Fibroblast of peridontal ligament (primary cell): Measurements from ENCODE around the gene UFSP2.

Experiments used
- DNase-seq: peaks from one replicate; pipeline ENCODE4 v3.0.0-alpha.2; 2010; ENCODE audit errors: extremely low read depth

Gene UFSP2

DNA sequence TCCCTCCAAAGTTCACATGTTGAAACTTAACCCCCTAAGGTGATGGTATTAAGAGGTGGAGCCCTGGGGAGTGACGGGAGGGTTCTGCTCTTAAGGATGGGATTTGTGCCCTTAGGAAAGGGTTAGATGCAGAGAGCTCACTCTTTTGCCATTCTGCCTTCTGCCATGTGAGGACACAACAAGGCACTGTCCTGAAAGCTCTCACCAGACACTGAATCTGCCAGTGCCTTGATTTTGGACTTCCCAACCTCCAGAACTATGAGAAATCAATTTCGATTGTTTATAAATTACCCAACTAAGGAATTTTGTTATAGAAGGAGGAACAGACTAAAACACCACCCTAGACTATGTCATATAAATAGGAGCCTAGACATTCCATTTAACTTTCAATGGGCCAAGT is 41.7 kb downstream of the UFSP2 start:
- DNase-seq: no peak

DNA sequence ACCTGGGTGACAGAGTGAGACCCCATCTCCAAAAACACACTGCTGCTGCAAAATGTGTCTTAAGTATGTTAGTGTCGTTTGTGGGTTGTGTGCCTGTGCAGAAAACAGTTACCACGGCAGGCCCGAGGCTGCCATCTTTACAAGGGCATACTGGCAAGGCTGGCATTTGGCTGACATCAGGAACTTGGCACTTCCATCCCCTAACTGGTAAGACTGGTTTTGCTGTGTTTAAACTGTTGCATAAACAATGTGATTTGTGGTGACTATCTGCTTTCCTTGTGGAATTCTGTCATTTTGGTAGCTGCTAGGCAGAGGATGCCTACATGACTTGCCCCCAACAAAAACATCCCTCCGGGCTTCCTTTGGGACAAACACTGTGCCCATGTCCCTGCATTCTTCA is 42.3 kb downstream of the UFSP2 start:
- no peak for DNase-seq

DNA sequence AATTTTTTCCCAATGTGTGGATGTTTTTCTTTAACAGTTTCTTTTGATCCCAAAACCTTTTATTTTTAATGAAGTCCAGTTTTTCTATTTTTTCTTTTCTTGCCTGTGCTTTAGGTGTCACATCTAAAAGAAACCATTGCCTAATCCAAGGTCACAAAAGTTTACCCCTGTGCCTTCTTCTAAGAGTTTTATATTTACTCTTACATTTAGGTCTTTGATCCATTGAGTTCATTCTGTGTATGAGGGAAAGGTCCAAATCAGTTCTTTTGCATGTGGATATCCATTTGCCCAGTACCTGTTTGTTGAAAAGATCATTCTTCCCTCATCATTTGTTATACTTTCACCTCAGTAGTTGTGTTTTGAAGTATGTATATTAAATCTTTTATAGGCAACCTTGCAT is 43.0 kb downstream of the UFSP2 start:
- no peak for DNase-seq

DNA sequence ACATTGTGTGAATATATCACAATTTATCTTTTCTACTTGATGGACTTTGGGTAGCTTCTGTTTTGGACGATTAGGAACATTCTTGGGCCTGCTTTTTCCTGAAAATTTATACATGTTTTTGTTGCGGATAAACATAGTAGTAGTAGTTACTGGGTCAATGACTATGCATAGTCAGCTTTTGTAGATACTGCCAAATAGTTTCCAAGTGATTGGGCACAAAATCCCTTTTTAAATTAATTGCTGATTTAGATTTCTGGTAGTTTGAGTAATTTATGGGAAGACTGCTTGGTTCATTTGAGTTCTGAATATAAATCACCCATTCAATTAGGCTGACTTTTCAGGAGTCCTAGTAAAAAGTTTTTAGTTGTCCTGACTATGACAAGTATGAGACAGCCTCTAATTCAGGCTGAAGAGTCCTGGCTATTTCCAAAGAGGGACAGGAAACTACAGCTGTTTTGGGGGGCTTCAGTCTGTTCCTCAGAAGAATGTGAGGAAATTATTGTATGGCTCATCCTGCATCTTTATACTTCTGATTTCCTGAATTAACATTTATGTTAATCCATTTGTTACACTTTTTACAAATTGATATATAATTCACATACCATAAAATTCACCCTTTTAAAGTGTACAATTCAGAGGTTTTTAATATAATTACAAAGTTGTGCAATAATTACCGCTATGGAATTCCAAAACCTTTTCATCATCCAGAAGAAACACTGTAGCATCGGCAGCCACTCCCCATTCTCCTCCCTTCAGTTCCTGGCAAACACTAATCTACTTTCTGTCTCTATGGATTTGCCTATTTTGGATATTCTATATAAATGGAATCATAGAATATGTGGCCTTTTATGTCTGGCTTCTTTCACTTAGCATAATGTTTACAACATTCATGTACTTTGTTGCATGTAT is 44.2 kb downstream of the UFSP2 start:
- DNase-seq: no peak

DNA sequence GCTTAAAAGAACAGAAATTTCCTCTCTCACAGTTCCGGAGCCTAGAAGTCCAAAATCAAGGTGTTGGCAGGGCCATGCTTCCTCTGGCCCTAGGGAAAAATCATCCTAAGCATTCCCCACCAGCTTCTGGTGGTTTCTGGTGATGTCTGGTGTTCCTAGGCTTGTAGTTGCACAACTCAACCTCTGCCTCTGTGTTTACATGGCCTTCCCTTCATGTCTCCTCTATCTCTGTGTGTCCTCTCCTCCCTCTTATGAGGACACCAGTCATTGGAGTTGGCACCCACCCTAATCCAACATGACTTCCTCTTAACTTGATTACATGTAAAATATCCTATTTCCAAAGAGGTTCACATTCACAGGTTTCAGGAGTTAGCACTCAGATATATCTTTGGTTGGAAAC is 45.4 kb downstream of the UFSP2 start:
- no peak for DNase-seq

DNA sequence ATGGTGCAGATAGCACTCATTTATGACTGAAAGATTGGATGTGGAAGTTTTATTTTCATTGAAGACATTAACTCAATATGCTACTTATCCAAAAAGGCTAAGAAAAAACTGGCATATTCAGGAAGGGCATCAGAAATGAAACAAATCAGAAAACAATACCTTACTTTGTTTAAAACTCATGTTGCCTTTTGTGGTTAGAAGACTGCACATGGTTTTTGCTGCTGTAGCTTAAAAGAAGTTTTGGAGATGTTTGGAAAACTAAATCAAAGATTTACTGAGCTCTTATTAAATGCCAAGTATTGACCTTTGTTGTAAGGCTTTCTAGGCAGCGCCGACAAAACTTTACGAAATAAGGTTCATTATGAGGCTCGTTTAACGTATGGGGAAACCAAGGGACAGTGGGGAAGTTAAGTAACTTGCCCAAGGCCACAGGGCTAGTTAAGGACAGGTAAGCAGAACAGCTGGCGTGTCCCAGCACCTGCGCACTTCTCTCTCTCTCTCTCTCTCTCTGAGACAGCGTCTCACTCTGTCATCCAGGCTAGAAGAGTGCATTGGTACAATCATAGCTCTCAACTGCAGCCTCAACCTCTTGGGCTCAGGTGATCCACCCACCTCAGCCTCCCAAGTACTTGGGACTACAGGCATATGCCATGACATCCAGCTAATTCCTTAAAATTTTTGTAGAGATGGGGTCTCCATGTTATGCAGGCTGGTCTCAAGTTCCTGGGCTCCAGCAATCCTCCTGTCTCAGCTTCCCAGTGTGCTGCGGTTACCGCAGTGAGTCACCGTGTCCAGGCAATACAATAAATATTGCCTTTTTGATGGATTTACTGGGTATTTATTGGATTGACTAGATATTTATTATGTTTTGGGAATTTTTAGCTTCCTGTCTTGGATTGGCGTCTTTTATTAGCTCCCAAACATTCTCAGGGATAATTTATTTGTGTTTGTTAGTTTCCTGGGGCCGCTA is 46.2 kb downstream of the UFSP2 start:
- DNase-seq: no peak

DNA sequence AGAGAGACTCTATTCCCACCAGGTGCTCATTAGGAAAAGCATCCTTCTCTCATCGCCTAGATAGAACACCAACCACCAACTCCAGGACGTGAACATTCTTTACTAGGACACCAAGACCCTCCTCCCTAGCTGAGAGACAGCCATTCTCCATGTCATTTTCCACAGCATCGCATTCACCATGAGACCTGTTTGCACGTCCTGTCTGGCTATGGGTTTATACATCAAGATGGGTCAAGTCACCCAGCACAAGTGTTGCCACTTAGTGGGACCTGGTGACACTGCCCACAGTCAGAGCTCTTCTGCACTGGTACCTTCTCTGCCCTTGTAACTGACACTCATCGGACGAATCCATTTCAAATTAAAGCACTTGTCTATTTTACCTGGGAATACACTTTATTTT is 47.5 kb downstream of the UFSP2 start:
- DNase-seq: no peak

DNA sequence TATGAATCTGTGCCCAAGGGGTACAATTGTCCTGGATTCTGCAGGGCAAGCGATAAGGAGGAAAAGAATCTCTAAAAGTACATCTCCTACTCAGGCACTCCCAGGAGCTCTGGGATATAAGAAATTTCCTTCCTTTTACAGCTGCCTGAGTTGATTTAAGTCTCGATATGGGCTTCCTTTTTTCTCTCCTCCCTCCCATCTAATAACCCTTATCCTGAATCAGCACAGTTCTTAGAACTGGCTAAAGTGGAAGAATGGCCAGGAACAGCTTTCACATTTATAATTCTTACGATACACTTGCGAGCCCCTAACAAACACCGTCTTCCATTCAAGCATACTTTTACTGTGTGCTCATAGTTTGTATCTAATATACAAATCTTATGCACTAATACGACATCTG is 51.2 kb downstream of the UFSP2 start:
- no peak for DNase-seq

DNA sequence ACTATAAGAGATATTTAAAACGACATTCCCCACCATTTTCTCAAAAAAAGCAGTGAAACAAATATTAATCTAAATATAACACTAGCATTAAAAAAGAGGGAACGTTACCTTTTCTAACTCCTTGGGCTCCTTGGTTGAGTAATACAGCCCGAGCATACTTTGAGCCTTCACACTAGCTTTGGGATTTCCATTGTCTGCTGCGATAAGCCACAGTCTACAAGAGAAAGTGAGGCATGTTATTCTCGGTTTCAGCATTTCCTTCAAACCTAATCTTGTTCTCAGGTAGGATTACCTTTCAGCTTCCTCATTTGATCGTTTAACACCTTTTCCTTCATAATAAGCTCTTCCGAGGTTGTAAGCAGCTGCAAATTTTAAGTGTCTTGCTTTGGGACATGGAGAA is 51.7 kb downstream of the UFSP2 start:
- DNase-seq: no peak

DNA sequence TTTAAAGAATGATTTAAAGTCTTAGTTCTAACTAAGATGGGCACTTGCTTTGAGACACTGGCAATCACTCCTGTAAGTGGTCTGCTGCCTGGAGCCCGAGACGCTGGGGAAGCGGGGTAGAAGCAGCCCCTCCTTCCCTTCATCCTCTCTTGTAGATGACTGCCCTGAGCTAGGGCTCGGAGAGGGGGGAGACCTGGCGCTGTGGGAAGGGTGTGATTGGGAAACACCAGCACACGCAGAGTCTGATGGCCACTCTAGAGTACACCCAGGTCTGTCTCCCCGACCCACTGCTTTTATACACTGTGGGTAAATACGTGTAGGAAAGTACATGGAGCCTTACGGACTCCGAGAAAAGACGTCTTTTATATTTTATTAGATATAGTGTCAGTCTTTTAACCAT is 54.1 kb downstream of the UFSP2 start:
- no peak for DNase-seq

DNA sequence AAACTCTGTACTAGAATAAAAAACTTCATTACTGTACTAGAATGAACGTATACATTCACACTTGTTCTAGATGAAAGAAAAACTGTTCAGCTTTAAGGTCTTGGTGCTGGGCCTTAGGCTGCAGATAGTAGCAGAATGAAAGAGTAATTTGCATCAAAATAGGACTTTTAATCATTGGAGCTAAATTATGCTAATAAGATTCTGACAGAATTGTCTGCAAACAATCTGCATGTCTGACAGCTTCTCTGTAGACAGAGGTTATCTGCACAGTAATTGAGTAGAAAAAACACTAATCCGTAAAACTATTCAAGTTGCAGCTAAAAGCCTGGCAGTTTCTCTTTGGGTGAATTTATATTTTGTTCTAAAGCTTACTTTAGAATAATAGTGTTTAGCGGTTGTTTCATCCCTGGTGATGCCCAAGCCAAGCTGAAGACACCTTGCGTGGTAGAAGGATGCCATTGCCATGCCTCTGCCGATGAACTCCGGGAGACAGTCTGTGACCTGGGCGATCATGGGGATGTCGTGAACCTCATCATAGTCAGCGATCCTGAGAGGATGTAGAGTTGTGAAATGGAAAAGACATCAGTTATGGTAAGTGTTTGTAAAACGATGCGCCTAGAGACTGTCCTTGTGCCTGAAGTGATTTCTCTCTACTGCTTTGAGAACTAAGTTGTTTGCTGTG is 55.4 kb downstream of the UFSP2 start:
- DNase-seq: no peak

DNA sequence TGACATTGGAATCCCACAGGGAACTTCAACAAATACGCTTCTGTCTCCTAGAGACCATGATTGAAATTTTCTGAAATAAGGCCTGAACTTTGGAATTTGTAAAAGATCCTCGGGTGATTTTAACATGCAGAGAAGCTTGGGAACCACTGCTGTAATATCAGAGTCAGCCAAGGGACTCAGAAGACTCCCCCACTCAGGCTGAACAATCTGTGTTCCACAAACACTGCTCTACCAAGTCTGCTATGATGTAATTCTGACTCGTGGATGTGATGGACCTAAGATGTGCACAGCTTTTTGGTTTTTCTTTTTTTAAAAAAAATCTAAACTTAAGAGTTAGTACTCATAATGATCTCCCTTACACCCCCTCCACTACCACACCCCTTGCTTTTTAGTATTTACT is 56.0 kb downstream of the UFSP2 start:
- DNase-seq: peak; percentile 19

DNA sequence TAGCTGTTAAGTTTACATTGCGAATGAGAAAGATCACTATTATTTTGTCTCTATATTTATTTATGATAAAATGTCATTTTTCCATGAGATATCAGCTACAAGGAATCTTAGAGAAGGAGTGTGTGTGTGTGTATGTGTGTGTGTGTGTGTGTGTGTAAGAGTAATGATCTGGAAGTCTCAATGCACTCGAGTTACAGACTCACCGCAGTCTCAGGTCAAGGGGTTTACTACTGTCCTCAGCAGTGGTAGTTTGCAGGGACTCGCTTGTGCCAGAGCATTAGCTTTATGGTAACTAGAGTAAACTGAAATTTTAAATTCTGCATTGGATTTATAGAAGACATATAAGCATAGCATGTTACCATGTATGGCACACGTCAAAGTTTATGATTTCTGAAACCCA is 60.9 kb downstream of the UFSP2 start:
- DNase-seq: no peak

DNA sequence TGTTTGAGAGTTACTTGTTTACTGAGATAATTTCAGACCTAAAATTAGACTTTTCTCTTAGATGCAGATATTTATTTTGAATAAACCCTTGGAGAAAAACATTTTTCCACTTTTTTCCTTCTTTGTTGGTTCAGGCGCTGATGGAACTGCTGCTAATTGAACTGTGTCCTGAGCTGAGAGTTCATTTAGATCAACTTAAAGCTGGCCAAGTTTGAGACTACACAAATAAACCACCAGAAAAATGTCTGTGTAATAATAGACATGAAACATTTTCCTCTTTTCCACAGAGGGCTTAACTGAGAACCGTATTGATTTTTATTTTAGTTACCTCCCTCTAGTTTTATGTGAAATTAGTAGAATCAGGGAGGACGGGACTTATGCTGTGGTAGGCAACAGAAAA is 62.5 kb downstream of the UFSP2 start:
- peak; percentile 12 for DNase-seq

DNA sequence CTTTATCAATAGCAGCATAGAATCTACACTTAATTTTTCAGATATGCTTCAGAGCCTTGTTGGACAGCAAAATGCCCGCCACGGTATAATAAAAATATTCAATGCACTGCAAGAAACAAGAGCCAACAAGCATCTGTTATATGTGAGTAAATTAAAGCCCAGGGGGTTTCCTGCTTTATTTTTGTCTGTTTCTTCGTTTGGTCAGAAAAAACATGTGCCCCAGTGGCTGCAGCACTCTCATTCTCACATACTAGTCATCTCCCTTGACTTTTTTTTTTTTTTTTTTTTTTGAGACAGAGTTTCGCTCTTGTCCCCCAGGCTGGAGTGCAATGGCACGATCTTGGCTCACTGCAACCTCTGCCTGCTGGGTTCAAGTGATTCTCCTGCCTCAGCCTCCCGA is 63.2 kb downstream of the UFSP2 start:
- peak; percentile 66 for DNase-seq

DNA sequence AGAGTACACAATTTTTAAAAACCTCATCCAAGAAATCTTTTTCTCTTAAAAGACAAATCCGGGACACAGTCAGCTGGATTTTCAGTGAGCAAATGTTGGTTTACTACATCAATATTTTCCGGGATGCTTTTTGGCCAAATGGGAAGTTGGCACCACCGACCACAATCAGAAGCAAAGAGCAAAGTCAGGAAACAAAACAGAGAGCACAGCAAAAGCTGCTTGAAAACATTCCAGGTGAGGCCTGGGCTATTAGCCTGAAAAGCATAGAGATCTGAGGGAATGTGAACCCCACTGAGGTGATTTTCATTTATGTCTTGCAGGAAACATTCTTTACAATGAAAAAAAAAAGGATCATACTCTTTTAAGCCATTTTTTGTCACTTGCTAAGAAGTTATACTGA is 63.9 kb downstream of the UFSP2 start:
- DNase-seq: no peak

DNA sequence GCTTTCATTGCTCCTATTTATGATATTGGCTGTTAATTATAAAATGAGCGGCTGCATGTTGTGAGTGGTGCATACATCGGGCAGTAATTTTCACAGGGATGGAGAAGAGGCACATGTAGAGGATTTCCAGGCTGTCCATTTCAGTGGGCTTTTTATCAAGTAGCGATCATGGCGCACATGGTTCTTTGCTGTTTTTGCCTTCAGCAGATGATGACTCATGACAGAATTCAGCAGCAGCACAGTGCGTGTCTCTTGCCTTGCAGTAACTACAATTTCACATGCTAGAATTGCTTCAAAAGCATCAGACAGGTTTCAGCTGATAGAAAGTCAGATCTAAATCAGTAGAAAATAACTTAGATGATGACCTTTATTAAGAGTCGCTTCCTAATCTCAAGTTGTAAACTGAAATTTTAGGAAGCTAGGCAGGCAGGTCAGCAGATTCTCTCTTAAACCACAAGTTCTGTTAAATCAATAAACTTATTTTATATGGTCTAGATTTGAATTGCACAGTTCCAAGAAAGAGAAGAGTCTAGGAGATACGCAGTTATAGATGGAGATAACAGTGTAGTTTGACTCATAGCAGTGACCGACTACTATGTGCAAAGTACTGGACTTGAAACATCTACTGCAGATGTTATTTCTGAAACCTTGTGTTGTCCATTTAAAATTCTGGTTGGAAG is 65.9 kb downstream of the UFSP2 start:
- peak; percentile 53 for DNase-seq

DNA sequence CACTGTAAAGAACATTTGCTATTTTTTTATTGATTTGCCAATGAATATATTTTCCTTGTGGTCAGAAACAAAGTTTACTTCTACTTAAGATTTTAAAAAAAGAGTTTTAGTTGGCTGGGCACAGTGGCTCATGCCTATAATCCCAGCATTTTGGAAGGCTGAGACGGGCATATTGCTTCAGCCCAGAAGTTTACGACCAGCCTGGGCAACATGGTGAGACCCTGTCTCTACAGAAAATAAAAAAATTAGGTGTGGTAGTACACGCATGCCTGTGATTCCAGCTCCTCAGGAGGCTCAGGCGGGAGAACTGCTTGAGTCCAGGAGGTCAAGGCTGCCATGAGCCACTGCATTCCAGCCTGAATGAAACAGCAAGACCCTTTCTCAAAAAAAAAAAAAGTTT is 66.8 kb downstream of the UFSP2 start:
- DNase-seq: no peak

DNA sequence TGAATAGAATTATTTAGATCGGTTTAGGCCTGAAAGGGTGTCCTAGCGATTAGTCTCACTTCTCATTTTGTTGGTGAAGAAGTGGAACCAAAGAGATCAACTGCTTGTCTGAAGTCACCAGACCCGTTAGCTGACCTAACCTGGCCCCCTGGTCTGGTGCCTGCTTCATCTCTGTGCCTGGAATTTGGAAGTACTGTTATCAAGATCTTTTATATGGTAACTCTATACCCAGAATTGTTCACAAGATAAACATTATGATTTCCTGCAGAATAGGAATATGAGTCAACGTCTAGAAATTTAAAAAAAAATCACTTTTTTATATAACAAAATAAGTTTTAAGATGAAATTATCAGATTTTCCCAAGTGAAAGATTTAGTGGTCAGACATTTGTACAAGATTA is 67.2 kb downstream of the UFSP2 start:
- peak; percentile 59 for DNase-seq

DNA sequence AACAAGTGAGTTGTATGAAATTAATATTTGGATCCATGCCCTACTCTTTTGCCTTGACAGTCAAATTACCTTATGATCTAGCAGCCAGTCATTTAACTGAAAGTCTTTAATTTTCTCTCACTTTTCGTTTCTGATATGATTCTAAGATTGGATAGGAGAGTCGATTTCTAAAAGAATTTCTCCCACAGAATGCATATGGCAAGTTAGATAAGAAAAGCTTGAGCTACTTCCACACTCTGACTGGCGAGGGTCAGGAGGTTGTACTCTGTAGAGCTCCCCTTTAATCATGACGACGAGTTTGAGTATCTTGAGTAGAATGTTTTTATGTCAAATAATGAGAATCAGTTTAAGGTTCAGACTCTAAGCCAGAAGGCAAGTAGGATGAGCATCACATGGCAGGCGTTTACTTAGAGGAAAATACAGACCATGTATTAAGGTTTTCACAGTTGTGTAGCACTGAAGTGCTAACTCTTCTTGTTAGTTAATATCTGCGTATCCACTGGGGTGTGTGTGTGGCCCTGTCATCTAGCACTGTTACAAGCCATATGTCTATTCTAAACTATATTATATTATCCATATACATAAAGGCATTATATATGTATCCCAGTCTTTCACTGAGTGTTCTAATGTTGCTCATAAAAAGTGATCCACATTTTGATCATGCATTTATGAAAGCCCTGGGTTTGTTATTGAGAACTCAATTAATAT is 67.9 kb downstream of the UFSP2 start:
- no peak for DNase-seq

DNA sequence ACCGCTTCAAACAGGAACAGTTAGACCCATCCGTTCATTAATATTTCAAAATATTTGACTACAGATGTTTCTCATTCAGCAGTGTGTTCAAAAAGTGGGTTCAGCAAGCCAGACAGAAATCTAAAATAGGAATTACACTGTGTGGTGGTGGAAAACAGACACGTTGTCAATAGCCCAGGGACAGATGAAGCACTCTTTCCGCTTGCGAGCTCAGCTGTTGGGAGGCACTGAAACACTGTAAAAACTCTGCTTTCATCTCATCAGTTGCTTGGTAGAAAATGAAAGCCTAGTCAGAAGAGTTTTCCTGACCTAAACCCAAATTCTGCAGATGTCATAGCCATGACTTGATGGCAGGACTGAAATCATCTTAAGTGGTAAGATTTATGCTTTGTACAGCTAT is 68.6 kb downstream of the UFSP2 start:
- DNase-seq: no peak
